Endodermal cell (in vitro differentiated cells): ENCODE results near the gene BNC2. TPM values are rescaled to one million over a fixed set of nuclear protein-coding genes. Genes with fewer than 3 reads are reported as not detected.

ENCODE experiments used
- DNase-seq: peaks from one replicate; pipeline ENCODE4 v3.0.0-alpha.2; 2017
- H3K27ac ChIP-seq: 2 replicates; pipeline ENCODE4 v1.5.1; 2013; ENCODE audit warnings: mild to moderate bottlenecking, low read depth, low read length, moderate library complexity
- H3K27me3 ChIP-seq: 2 replicates; pipeline ENCODE4 v1.6.1; 2013; ENCODE audit warnings: mild to moderate bottlenecking, low read length, moderate library complexity; ENCODE audit not compliant: insufficient read depth, control insufficient read depth, poor library complexity, severe bottlenecking
- H3K36me3 ChIP-seq: 2 replicates; pipeline ENCODE4 v1.7.0; 2013; ENCODE audit warnings: mild to moderate bottlenecking, low read length, moderate library complexity; ENCODE audit not compliant: control insufficient read depth, insufficient read depth
- H3K4me1 ChIP-seq: one replicate; pipeline ENCODE4 v1.7.0; 2013; ENCODE audit warnings: low read length; ENCODE audit not compliant: control insufficient read depth, insufficient read depth
- H3K4me3 ChIP-seq: 2 replicates; pipeline ENCODE4 v1.5.1; 2013; ENCODE audit warnings: mild to moderate bottlenecking, low read length, moderate library complexity
- H3K9ac ChIP-seq: 2 replicates; pipeline ENCODE4 v1.6.1; 2013; ENCODE audit warnings: mild to moderate bottlenecking, low read length, moderate library complexity; ENCODE audit not compliant: poor library complexity, severe bottlenecking; ENCODE audit errors: extremely low read depth
- H3K9me3 ChIP-seq: 2 replicates; pipeline ENCODE4 v1.6.1; 2013; ENCODE audit warnings: mild to moderate bottlenecking, low read length, moderate library complexity; ENCODE audit not compliant: control insufficient read depth
- H3K27ac Mint-ChIP-seq: 2 replicates; pipeline ENCODE4 v1.8.0; 2020; ENCODE audit warnings: mixed read lengths
- H3K27me3 Mint-ChIP-seq: 2 replicates; pipeline ENCODE4 v1.8.0; 2021; ENCODE audit warnings: mild to moderate bottlenecking, mixed read lengths; ENCODE audit not compliant: insufficient read depth
- H3K36me3 Mint-ChIP-seq: 2 replicates; pipeline ENCODE4 v1.8.0; 2020; ENCODE audit warnings: low read depth, mixed read lengths
- H3K4me1 Mint-ChIP-seq: 2 replicates; pipeline ENCODE4 v1.8.0; 2020; ENCODE audit warnings: mixed read lengths
- H3K4me3 Mint-ChIP-seq: 2 replicates; pipeline ENCODE4 v1.8.0; 2020; ENCODE audit warnings: mild to moderate bottlenecking, moderate library complexity, mixed read lengths
- H3K9me3 Mint-ChIP-seq: 2 replicates; pipeline ENCODE4 v1.8.0; 2020; ENCODE audit warnings: mild to moderate bottlenecking, mixed read lengths
- CTCF ChIP-seq: fragments of 200-600 bp; sonication (generic); conservative IDR thresholded peaks from 2 replicates; pipeline ENCODE4 v1.5.0; 2021; ENCODE audit warnings: antibody characterized with exemption, mild to moderate bottlenecking
- WGBS, 2 experiments: methylation state at CpG; one replicate each; pipeline versions ENCODE4 v1.1.5 to v1.1.7; 2013; ENCODE audit warnings: missing lambda C conversion rate in 2 of 2, mixed read lengths in 1 of 2; ENCODE audit not compliant: insufficient coverage in 1 of 2, insufficient read length in 1 of 2; 5-methylcytosine and 5-hydroxymethylcytosine counted together
- total RNA-seq, 2 donors: library from RNA; stranded (reverse); fragmentation: NEBNext Ultra II Directional in 1 of 2; extraction: Animal tissue kit (Norgen Biotek cat#: 25700) in 1 of 2; gene quantifications; 2 replicates in 1 of 2; 3 replicates in 1 of 2; pipeline ENCODE4 v1.2.1, GENCODE V29; 2021

BNC2 gene
- total RNA-seq, 2 donors from 2014 or later = 3.0 to 10.5 TPM

GRCh38 chr9:16763946-16764345 lies 106.5 kb downstream of the BNC2 start:
- WGBS, 2 experiments = 86 to 93% methylated on average over 1 to 2 of the region's 2 CpGs
- Mint-ChIP-seq H3K4me1 (peaks cover 5% of the 10 kb centered on the region), H3K36me3 (no peaks in the 10 kb centered on the region), H3K27ac (no peak overlapping the region), H3K27me3 (no peaks in the 10 kb centered on the region), H3K4me3 (no peak overlapping the region), H3K9me3 (no peaks in the 10 kb centered on the region)
- Histone ChIP-seq H3K9me3 (no peaks in the 10 kb centered on the region), H3K27ac (no peak overlapping the region), H3K36me3 (no peaks in the 10 kb centered on the region), H3K4me1 (no peaks in the 10 kb centered on the region), H3K4me3 (no peak overlapping the region), H3K27me3 (no peaks in the 10 kb centered on the region), H3K9ac (no peak overlapping the region)
- DNase-seq = no peak
- no peak for TF ChIP-seq CTCF

GRCh38 chr9:16755467-16756160 lies 114.9 kb downstream of the BNC2 start:
- H3K27me3 ChIP-seq = no peaks in the 10 kb centered on the region
- no peak overlapping the region for H3K27ac ChIP-seq
- H3K4me3 ChIP-seq = no peak overlapping the region
- H3K36me3 ChIP-seq = no peaks in the 10 kb centered on the region
- DNase-seq = no peak
- Mint-ChIP-seq H3K4me3 (no peak overlapping the region), H3K36me3 (no peaks in the 10 kb centered on the region), H3K27ac (no peak overlapping the region), H3K9me3 (no peaks in the 10 kb centered on the region), H3K27me3 (no peaks in the 10 kb centered on the region), H3K4me1 (no peaks in the 10 kb centered on the region)
- H3K4me1 ChIP-seq = no peaks in the 10 kb centered on the region
- H3K9ac ChIP-seq = no peak overlapping the region
- no peak for TF ChIP-seq CTCF
- WGBS, 2 experiments = 88 to 93% methylated on average over 6 to 8 of the region's 8 CpGs
- H3K9me3 ChIP-seq = no peaks in the 10 kb centered on the region

- H3K4me1 Mint-ChIP-seq = no peaks in the 10 kb centered on the region
- Histone ChIP-seq H3K4me1 (no peaks in the 10 kb centered on the region), H3K36me3 (no peaks in the 10 kb centered on the region), H3K9me3 (no peaks in the 10 kb centered on the region), H3K27ac (no peak overlapping the region), H3K4me3 (no peak overlapping the region), H3K27me3 (no peaks in the 10 kb centered on the region), H3K9ac (no peak overlapping the region)
- no peaks in the 10 kb centered on the region for H3K36me3 Mint-ChIP-seq
- H3K27me3 Mint-ChIP-seq = no peaks in the 10 kb centered on the region
- H3K27ac Mint-ChIP-seq = no peak overlapping the region
- DNase-seq = no peak
- no peaks in the 10 kb centered on the region for H3K9me3 Mint-ChIP-seq
- no peak overlapping the region for H3K4me3 Mint-ChIP-seq
- no peak for TF ChIP-seq CTCF
- 96 to 100% methylated on average over 2 to 4 of the region's 4 CpGs for WGBS, 2 experiments
Measured at GRCh38 chr9:16754662-16755061, 115.8 kb downstream of the BNC2 start.
